Liver (tissue), 9 donors: Measurements from ENCODE around the gene CABLES1. TPM values are rescaled to one million over a fixed set of nuclear protein-coding genes. Genes with fewer than 3 reads are reported as not detected.

Source experiments
- DNase-seq: peaks from one replicate; pipeline ENCODE4 v3.0.0-alpha.2; 2017; ENCODE audit warnings: low spot score
- H3K27ac ChIP-seq, 2 donors: one replicate each; pipeline ENCODE4 v1.7.0; 2013; ENCODE audit warnings: inconsistent platforms in 2 of 2, low read length in 2 of 2, control low read depth in 1 of 2, low read depth in 1 of 2, mild to moderate bottlenecking in 1 of 2
- H3K27me3 ChIP-seq, 4 donors: one replicate each; pipeline versions ENCODE4 v1.6.1 to v1.7.0; 2013; ENCODE audit warnings: low read length in 3 of 4, inconsistent platforms in 1 of 4, mild to moderate bottlenecking in 1 of 4, moderate library complexity in 1 of 4; ENCODE audit not compliant: control insufficient read depth in 4 of 4, insufficient read depth in 4 of 4
- H3K36me3 ChIP-seq, 4 donors: one replicate each; pipeline versions ENCODE4 v1.6.1 to v1.7.0; 2013; ENCODE audit warnings: low read length in 3 of 4, mild to moderate bottlenecking in 3 of 4, low read depth in 1 of 4, moderate library complexity in 1 of 4; ENCODE audit not compliant: control insufficient read depth in 4 of 4, insufficient read depth in 3 of 4
- H3K4me1 ChIP-seq, 4 donors: one replicate each; pipeline versions ENCODE4 v1.6.1 to v1.7.0; 2013; ENCODE audit warnings: low read length in 3 of 4, mild to moderate bottlenecking in 3 of 4, moderate library complexity in 1 of 4; ENCODE audit not compliant: control insufficient read depth in 4 of 4, insufficient read depth in 4 of 4
- H3K4me3 ChIP-seq, 3 donors: one replicate each; pipeline versions ENCODE4 v1.6.1 to v1.7.0; 2013; ENCODE audit warnings: low read length in 3 of 3, control low read depth in 1 of 3, low read depth in 1 of 3, mild to moderate bottlenecking in 1 of 3
- H3K9ac ChIP-seq, 2 donors: one replicate each; pipeline ENCODE4 v1.7.0; 2013; ENCODE audit warnings: low read length in 2 of 2, mild to moderate bottlenecking in 2 of 2, moderate library complexity in 2 of 2, control low read depth in 1 of 2, low read depth in 1 of 2
- H3K9me3 ChIP-seq, 4 donors: one replicate each; pipeline versions ENCODE4 v1.6.1 to v1.7.0; 2013; ENCODE audit warnings: low read length in 3 of 4; ENCODE audit not compliant: control insufficient read depth in 4 of 4
- CTCF ChIP-seq: fragments of 150-350 bp; IDR thresholded peaks from 2 replicates; pipeline ENCODE4 v1.5.1; 2017; ENCODE audit warnings: improper control_type of control experiment, low read depth, low read length; ENCODE audit not compliant: missing input control
- EGR1 ChIP-seq, 2 donors: IDR thresholded peaks; 2 replicates each; pipeline ENCODE4 v1.6.1; 2016 to 2018; ENCODE audit warnings: antibody characterized with exemption in 2 of 2, low read depth in 2 of 2
- FOXA1 ChIP-seq: IDR thresholded peaks from 2 replicates; pipeline ENCODE4 v1.6.1; 2016; ENCODE audit warnings: antibody characterized with exemption
- GABPA ChIP-seq, 2 donors: IDR thresholded peaks in 1 of 2; conservative IDR thresholded peaks in 1 of 2; 2 replicates each; pipeline ENCODE4 v1.6.1; 2016; ENCODE audit warnings: antibody characterized with exemption in 2 of 2, mild to moderate bottlenecking in 1 of 2, moderate library complexity in 1 of 2
- HNF4A ChIP-seq, 2 donors: conservative IDR thresholded peaks; 2 replicates each; pipeline ENCODE4 v1.6.1; 2016; ENCODE audit warnings: antibody characterized with exemption in 2 of 2, mild to moderate bottlenecking in 2 of 2
- HNF4G ChIP-seq: IDR thresholded peaks from 2 replicates; pipeline ENCODE4 v1.6.1; 2016; ENCODE audit warnings: antibody characterized with exemption
- JUND ChIP-seq, 2 donors: IDR thresholded peaks; 2 replicates each; pipeline ENCODE4 v1.6.1; 2016; ENCODE audit warnings: antibody characterized with exemption in 2 of 2
- NR2F2 ChIP-seq: IDR thresholded peaks from 2 replicates; pipeline ENCODE4 v1.6.1; 2016; ENCODE audit warnings: antibody characterized with exemption
- SP1 ChIP-seq: IDR thresholded peaks from 2 replicates; pipeline ENCODE4 v1.6.1; 2018; ENCODE audit warnings: antibody characterized with exemption, mild to moderate bottlenecking
- TAF1 ChIP-seq: conservative IDR thresholded peaks from 2 replicates; pipeline ENCODE4 v1.6.1; 2016; ENCODE audit warnings: antibody characterized with exemption, mild to moderate bottlenecking
- YY1 ChIP-seq: IDR thresholded peaks from 2 replicates; pipeline ENCODE4 v1.6.1; 2016; ENCODE audit warnings: antibody characterized with exemption, mild to moderate bottlenecking
- ZBTB33 ChIP-seq: IDR thresholded peaks from 2 replicates; pipeline ENCODE4 v1.6.1; 2016; ENCODE audit warnings: antibody characterized with exemption
- WGBS: extraction: QIAGEN DNeasy Blood & Tissue Kit; methylation state at CpG from one replicate; pipeline ENCODE4 v1.1.7; 2013; 5-methylcytosine and 5-hydroxymethylcytosine counted together
- polyA plus RNA-seq, 2 donors: library from polyadenylated mRNA; stranded (reverse) in 1 of 2; unstranded in 1 of 2; fragments of 200-250 nt in 1 of 2; fragments of >200 nt in 1 of 2; fragmentation: Nextera tagmentation in 1 of 2; extraction: Ambion mirVana in 1 of 2; gene quantifications; one replicate each; pipeline versions ENCODE4 v1.2.1 to v1.2.3, GENCODE V29; 2013 to 2015
- total RNA-seq, 2 donors: library from RNA; depleted of rRNA; stranded (reverse); fragments of >200 nt; gene quantifications; one replicate each; pipeline ENCODE4 v1.2.3, GENCODE V29; 2014
- TF ChIP-seq, protein P1 (sequence below): IDR thresholded peaks from 2 replicates; pipeline ENCODE4 v1.6.1; 2016; ENCODE audit warnings: antibody characterized with exemption
- TF ChIP-seq, protein P2 (sequence below): IDR thresholded peaks from 2 replicates; pipeline ENCODE4 v1.6.1; 2016; ENCODE audit warnings: antibody characterized with exemption
- donor health status: healthy.
- donor health status: healthy.
- donor health status: healthy.
- donor health status: healthy.
- donor health status: healthy.

Gene CABLES1
- total and polyA plus RNA-seq, 4 donors: 3.3 to 8.9 (median 4.5) TPM

GRCh38 chr18:23281626-23282436, 146.5 kb downstream of the CABLES1 start (continued):
- TF ChIP-seq ZBTB33: no peak

DNA sequence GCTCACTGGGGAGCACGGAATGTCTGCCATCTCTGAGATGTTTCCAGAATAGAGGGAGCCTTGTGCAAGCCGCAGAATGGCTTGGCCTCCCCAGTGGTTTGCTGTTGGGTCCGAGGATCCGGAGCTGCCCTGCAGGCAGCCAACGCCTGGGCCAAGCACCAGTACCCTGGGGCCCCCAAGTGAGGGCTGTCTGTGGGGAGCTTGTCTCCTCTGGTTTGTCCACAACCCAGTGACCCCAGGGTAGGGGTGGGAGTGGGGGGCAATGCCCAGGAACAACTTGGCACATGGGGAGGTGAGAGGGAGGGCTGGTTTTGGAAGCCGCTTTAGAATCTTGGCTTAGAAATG, 147.1 kb downstream of the CABLES1 start:
- Histone ChIP-seq H3K4me3 (no peak overlapping the region), H3K27me3 (no peaks in the 10 kb centered on the region), H3K27ac (no peak overlapping the region), H3K9ac (no peak overlapping the region), H3K36me3 (no peaks in the 10 kb centered on the region), H3K4me1 (no peaks in the 10 kb centered on the region), H3K9me3 (no peaks in the 10 kb centered on the region)
- TF ChIP-seq CTCF: no peak
- DNase-seq: no peak
- WGBS: 94% methylated on average over 6 of the region's 6 CpGs

GRCh38 chr18:23283916-23284430, 148.7 kb downstream of the CABLES1 start:
- no peaks in the 10 kb centered on the region for H3K36me3 ChIP-seq
- no peaks in the 10 kb centered on the region for H3K27me3 ChIP-seq
- no peaks in the 10 kb centered on the region for H3K4me1 ChIP-seq
- no peak for DNase-seq
- no peak overlapping the region for H3K9ac ChIP-seq
- H3K9me3 ChIP-seq: no peaks in the 10 kb centered on the region
- TF ChIP-seq FOXA1 (no peak), NR2F2 (no peak), HNF4A (conservative IDR thresholded peaks at IDR 0.05) (no peak), GABPA (IDR thresholded peaks at IDR 0.05 in 1 of 2, conservative IDR thresholded peaks at IDR 0.05 in 1 of 2) (no peak), HNF4G (no peak), TAF1 (no peak)
- TF ChIP-seq, protein P1, sequence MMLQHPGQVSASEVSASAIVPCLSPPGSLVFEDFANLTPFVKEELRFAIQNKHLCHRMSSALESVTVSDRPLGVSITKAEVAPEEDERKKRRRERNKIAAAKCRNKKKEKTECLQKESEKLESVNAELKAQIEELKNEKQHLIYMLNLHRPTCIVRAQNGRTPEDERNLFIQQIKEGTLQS: no peak
- 85% methylated on average over 2 of the region's 2 CpGs for WGBS
- H3K27ac ChIP-seq: no peak overlapping the region
- H3K4me3 ChIP-seq: no peak overlapping the region

DNA sequence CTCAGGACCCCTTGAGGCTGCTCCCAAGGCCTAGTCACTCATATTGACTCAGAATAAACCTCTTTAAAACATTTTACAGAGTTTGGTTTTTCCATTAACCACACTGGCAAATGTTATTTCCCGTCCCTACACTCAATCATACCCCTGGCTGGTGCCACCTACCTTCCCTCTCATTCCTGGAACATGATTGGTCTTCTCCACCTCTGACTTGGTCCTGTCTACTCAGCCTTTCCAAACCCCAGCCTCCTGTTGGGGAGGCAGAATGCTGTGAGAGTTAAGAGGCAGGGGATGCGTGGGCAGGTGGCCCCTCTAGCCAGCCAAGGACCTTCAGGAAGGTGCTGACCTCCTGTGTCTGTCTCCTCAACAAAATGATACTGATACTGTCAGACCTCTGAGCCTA, 149.3 kb downstream of the CABLES1 start:
- no peak overlapping the region for H3K9ac ChIP-seq
- no peaks in the 10 kb centered on the region for H3K27me3 ChIP-seq
- no peak overlapping the region for H3K27ac ChIP-seq
- no peaks in the 10 kb centered on the region for H3K36me3 ChIP-seq
- TF ChIP-seq FOXA1 (no peak), CTCF (no peak), ZBTB33 (no peak), YY1 (no peak), JUND (IDR thresholded peaks at IDR 0.05) (no peak), TAF1 (no peak), SP1 (no peak), EGR1 (IDR thresholded peaks at IDR 0.05; ENCODE audit: low read depth in 2 of 2) (no peak), HNF4G (no peak)
- TF ChIP-seq, protein P2, sequence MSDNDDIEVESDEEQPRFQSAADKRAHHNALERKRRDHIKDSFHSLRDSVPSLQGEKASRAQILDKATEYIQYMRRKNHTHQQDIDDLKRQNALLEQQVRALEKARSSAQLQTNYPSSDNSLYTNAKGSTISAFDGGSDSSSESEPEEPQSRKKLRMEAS: no peak
- TF ChIP-seq, protein P1: no peak
- no peaks in the 10 kb centered on the region for H3K9me3 ChIP-seq
- no peak for DNase-seq
- H3K4me1 ChIP-seq: no peaks in the 10 kb centered on the region
- 100% methylated on average over 2 of the region's 2 CpGs for WGBS
- no peak overlapping the region for H3K4me3 ChIP-seq
